Liver (tissue), 3 donors: ENCODE measurements around the gene DIAPH2.

Experiments used
- ATF3 ChIP-seq: IDR thresholded peaks from 2 replicates; pipeline ENCODE4 v1.6.1; 2016; ENCODE audit warnings: antibody characterized with exemption
- CTCF ChIP-seq: fragments of 150-350 bp; IDR thresholded peaks from 2 replicates; pipeline ENCODE4 v1.5.1; 2017; ENCODE audit warnings: improper control_type of control experiment, low read depth, low read length; ENCODE audit not compliant: missing input control
- EGR1 ChIP-seq, 2 donors: IDR thresholded peaks; 2 replicates each; pipeline ENCODE4 v1.6.1; 2016 to 2018; ENCODE audit warnings: antibody characterized with exemption in 2 of 2, low read depth in 2 of 2
- FOXA1 ChIP-seq: IDR thresholded peaks from 2 replicates; pipeline ENCODE4 v1.6.1; 2016; ENCODE audit warnings: antibody characterized with exemption
- GABPA ChIP-seq, 2 donors: IDR thresholded peaks in 1 of 2; conservative IDR thresholded peaks in 1 of 2; 2 replicates each; pipeline ENCODE4 v1.6.1; 2016; ENCODE audit warnings: antibody characterized with exemption in 2 of 2, mild to moderate bottlenecking in 1 of 2, moderate library complexity in 1 of 2
- JUND ChIP-seq, 2 donors: IDR thresholded peaks; 2 replicates each; pipeline ENCODE4 v1.6.1; 2016; ENCODE audit warnings: antibody characterized with exemption in 2 of 2
- RAD21 ChIP-seq, 2 donors: IDR thresholded peaks; 2 replicates each; pipeline ENCODE4 v1.6.1; 2016; ENCODE audit warnings: antibody characterized with exemption in 2 of 2, mild to moderate bottlenecking in 2 of 2
- REST ChIP-seq: IDR thresholded peaks from 2 replicates; pipeline ENCODE4 v1.6.1; 2016; ENCODE audit warnings: antibody characterized with exemption, mild to moderate bottlenecking
- RXRA ChIP-seq, 2 donors: IDR thresholded peaks; 2 replicates each; pipeline ENCODE4 v1.6.1; 2017 to 2018; ENCODE audit warnings: antibody characterized with exemption in 2 of 2, mild to moderate bottlenecking in 1 of 2
- SP1 ChIP-seq: IDR thresholded peaks from 2 replicates; pipeline ENCODE4 v1.6.1; 2018; ENCODE audit warnings: antibody characterized with exemption, mild to moderate bottlenecking
- TAF1 ChIP-seq: conservative IDR thresholded peaks from 2 replicates; pipeline ENCODE4 v1.6.1; 2016; ENCODE audit warnings: antibody characterized with exemption, mild to moderate bottlenecking
- YY1 ChIP-seq: IDR thresholded peaks from 2 replicates; pipeline ENCODE4 v1.6.1; 2016; ENCODE audit warnings: antibody characterized with exemption, mild to moderate bottlenecking
- TF ChIP-seq, protein P1 (sequence below): IDR thresholded peaks from 2 replicates; pipeline ENCODE4 v1.6.1; 2016; ENCODE audit warnings: antibody characterized with exemption
- donor health status: healthy.
- donor health status: healthy.

DNA sequence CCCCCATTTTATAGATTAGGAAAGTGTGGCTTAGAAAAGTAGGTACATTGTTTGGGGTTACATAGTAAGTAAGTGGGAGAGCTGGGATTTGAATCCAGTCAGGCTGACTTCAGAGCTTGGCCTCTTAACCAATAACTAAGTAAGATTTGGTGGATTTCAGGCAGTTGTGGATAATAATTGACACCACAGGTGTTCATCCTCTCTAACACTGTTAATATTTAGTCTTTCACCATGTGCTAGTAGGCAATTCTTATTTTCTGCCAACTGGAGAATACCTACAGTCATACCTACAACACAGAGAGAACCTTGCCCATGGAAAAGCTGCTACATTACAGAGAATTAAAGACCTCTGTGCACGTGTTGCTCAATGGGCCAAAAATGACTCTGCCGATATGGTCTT is 89.5 kb downstream of the DIAPH2 start:
- TF ChIP-seq CTCF (no peak), YY1 (no peak), REST (no peak), RAD21 (IDR thresholded peaks at IDR 0.05) (no peak), JUND (IDR thresholded peaks at IDR 0.05) (no peak), ATF3 (no peak), GABPA (IDR thresholded peaks at IDR 0.05 in 1 of 2, conservative IDR thresholded peaks at IDR 0.05 in 1 of 2) (no peak), TAF1 (no peak), RXRA (IDR thresholded peaks at IDR 0.05) (no peak), EGR1 (IDR thresholded peaks at IDR 0.05; ENCODE audit: low read depth in 2 of 2) (no peak), SP1 (no peak), FOXA1 (no peak)
- TF ChIP-seq, protein P1, sequence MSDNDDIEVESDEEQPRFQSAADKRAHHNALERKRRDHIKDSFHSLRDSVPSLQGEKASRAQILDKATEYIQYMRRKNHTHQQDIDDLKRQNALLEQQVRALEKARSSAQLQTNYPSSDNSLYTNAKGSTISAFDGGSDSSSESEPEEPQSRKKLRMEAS = no peak
